ENCODE results near the gene MRTFB. TPM values are rescaled to one million over a fixed set of nuclear protein-coding genes. Genes with fewer than 3 reads are reported as not detected.

The MRTFB gene
- total and polyA plus RNA-seq, 3 donors from 2014 or later = 41.4 to 140 (median 91.4) TPM

DNA sequence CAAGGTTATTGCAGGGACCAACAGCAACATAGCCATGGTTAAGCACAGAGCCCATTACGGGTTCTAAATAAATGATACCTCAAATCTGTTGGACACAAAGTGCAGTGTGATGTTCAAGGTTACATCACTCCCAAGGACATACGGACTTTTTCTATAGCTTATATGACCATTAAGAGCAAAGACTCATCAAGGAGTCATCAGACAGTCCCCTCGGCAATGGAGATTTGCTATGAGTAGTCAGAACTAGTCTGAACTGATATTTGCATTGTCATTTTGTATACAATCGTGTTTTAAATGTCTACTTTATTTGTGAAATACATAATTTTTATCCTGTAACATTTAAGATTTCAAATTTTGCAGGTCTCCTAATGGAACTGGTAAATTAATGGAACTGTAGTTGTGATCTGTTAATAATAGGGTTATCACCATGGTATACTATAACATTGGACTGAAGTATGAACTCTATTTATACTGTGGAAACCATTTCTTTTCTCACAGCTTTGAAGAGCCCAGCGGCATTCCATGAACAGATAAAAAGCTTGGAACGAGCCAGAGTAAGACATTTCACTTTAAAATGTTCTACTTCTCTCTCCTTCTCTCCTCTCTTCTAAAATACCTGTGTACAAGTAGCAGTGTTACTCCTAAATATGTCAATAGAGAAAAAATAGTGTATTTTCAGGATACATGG lies 140.9 kb downstream of the MRTFB start:
- H3K4me1 ChIP-seq = no peaks in the 10 kb centered on the region
- H3K4me3 ChIP-seq = no peak overlapping the region
- H3K27me3 ChIP-seq = no peaks in the 10 kb centered on the region
- H3K27ac ChIP-seq = no peak overlapping the region
- no peaks in the 10 kb centered on the region for H3K36me3 ChIP-seq (ENCODE audit: low read depth, missing control alignments)
- 89 to 91% methylated on average over 6 of the region's 6 CpGs for WGBS, 2 donors
- no peak for DNase-seq
- H3K9me3 ChIP-seq = no peaks in the 10 kb centered on the region
- intact Hi-C loops (cut with DNase I; ENCODE audit: low total_unique reads) = no loop called here
- no peak for TF ChIP-seq POLR2A (IDR thresholded peaks at IDR 0.05)
- TF ChIP-seq, protein P1, sequence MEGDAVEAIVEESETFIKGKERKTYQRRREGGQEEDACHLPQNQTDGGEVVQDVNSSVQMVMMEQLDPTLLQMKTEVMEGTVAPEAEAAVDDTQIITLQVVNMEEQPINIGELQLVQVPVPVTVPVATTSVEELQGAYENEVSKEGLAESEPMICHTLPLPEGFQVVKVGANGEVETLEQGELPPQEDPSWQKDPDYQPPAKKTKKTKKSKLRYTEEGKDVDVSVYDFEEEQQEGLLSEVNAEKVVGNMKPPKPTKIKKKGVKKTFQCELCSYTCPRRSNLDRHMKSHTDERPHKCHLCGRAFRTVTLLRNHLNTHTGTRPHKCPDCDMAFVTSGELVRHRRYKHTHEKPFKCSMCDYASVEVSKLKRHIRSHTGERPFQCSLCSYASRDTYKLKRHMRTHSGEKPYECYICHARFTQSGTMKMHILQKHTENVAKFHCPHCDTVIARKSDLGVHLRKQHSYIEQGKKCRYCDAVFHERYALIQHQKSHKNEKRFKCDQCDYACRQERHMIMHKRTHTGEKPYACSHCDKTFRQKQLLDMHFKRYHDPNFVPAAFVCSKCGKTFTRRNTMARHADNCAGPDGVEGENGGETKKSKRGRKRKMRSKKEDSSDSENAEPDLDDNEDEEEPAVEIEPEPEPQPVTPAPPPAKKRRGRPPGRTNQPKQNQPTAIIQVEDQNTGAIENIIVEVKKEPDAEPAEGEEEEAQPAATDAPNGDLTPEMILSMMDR (IDR thresholded peaks at IDR 0.05) = no peak

DNA sequence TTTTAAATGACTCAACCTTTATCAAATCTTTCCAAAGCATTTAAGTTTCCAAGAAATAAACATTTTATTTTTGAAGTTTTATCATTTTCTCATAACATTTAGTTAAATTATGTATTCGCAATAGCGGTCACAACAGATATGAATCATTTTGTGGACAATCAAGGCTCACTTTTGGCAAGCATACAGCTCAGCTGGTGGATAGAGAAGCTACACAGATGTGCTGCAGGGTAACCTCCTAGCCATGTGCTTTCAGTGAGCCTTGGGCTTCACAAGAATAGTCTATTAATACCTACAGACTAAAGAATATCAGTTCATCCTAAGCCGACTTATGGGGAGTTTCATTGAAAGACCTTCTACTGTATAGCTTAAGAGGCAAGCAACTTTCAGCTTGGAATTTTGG lies 144.8 kb downstream of the MRTFB start:
- Histone ChIP-seq H3K9me3 (no peaks in the 10 kb centered on the region), H3K27ac (no peak overlapping the region), H3K4me3 (no peak overlapping the region), H3K27me3 (no peaks in the 10 kb centered on the region), H3K36me3 (ENCODE audit: low read depth, missing control alignments) (no peaks in the 10 kb centered on the region), H3K4me1 (peaks cover 5% of the 10 kb centered on the region)
- 92 to 97% methylated on average over 3 of the region's 3 CpGs for whole genome bisulfite sequencing, 2 donors
- TF ChIP-seq, protein P1 (IDR thresholded peaks at IDR 0.05) = no peak
- TF ChIP-seq POLR2A (IDR thresholded peaks at IDR 0.05) = no peak
- no peak for DNase-seq
- intact Hi-C loops (cut with DNase I; ENCODE audit: low total_unique reads) = no loop called here

GRCh38 chr16:14219983-14220382 lies 148.9 kb downstream of the MRTFB start:
- H3K4me3 ChIP-seq = no peak overlapping the region
- H3K9me3 ChIP-seq = no peaks in the 10 kb centered on the region
- intact Hi-C loops (cut with DNase I; ENCODE audit: low total_unique reads) = no loop called here
- no peaks in the 10 kb centered on the region for H3K27me3 ChIP-seq
- TF ChIP-seq, protein P1 (IDR thresholded peaks at IDR 0.05) = no peak
- TF ChIP-seq POLR2A (IDR thresholded peaks at IDR 0.05) = no peak
- H3K27ac ChIP-seq = no peak overlapping the region
- 75 to 84% methylated on average over 3 of the region's 3 CpGs for WGBS, 2 donors
- peaks cover 5% of the 10 kb centered on the region for H3K4me1 ChIP-seq
- no peaks in the 10 kb centered on the region for H3K36me3 ChIP-seq (ENCODE audit: low read depth, missing control alignments)
- no peak for DNase-seq

DNA sequence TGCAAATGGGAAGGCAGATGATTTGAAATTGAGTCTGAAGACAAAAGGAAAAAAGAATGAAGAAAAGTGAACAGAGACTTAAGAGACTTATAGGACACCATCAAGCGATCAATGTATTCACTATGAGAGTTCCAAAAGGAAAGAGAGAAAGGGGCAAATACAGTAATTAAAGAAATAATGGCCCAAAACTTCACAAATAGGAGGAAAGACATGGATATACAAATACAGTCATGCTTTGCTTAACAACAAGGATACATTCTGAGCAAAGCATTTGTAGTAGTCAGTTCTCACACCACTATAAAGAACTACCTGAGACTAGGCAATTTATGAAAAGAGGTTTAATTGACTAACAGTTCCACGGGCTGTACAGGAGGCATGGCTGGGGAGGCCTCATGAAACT lies 152.5 kb downstream of the MRTFB start:
- DNase-seq = no peak
- Histone ChIP-seq H3K4me1 (peaks cover 5% of the 10 kb centered on the region), H3K9me3 (no peaks in the 10 kb centered on the region), H3K27me3 (no peaks in the 10 kb centered on the region), H3K27ac (no peak overlapping the region), H3K4me3 (no peak overlapping the region), H3K36me3 (ENCODE audit: low read depth, missing control alignments) (no peaks in the 10 kb centered on the region)
- intact Hi-C loops (cut with DNase I; ENCODE audit: low total_unique reads) = no loop called here
- no peak for TF ChIP-seq POLR2A (IDR thresholded peaks at IDR 0.05)
- TF ChIP-seq, protein P1 (IDR thresholded peaks at IDR 0.05) = no peak
- 90 to 92% methylated on average over 2 of the region's 2 CpGs for WGBS, 2 donors

DNA sequence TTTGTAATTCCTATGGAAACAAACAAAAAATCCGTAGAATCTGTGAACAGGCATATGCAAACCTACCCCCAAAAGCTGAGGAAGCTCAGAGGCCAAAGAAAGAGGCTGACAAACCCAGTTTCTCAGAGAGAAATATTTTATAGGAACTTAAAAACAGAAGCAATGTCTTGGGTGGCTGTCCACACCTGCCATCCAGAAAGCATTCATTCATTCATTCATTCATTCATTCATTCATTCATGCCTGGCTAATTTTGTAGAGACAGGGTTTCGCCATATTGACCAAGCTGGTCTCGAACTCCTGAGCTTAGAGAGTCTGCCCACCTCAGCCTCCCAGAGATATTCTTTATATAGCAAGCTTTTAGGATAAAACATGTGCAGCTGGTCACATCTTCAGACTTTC lies 154.3 kb downstream of the MRTFB start:
- Histone ChIP-seq H3K4me1 (no peaks in the 10 kb centered on the region), H3K27ac (no peak overlapping the region), H3K27me3 (no peaks in the 10 kb centered on the region), H3K9me3 (no peaks in the 10 kb centered on the region), H3K36me3 (ENCODE audit: low read depth, missing control alignments) (no peaks in the 10 kb centered on the region), H3K4me3 (no peak overlapping the region)
- no peak for DNase-seq
- intact Hi-C loops (cut with DNase I; ENCODE audit: low total_unique reads) = no loop called here
- 92 to 96% methylated on average over 3 of the region's 3 CpGs for WGBS, 2 donors
- TF ChIP-seq, protein P1 (IDR thresholded peaks at IDR 0.05) = no peak
- no peak for TF ChIP-seq POLR2A (IDR thresholded peaks at IDR 0.05)

Data from testis (tissue), 3 donors.